NCI-H345 treated with DMSO at 0.1 percent for 48 hours (cell line): ENCODE measurements around the gene DDIT3.
"Not testable (repeated sequence)": the region's sequence is repeated elsewhere in the genome, so short reads cannot be mapped to it uniquely, and the experiment has no call there.

ENCODE experiments used
- DNase-seq: peaks from one replicate; lab custom pipeline; 2025; ENCODE audit not compliant: unreplicated experiment; lab: John Stamatoyannopoulos, UW

DDIT3 gene

GRCh38 chr12:57520053-57520818 lies at the start of gene DDIT3:
Gene DDIT3, minus strand, starts transcription at chr12:57520514. Its CDS starts 3,108 bp downstream, at chr12:57517406.
- DNase-seq: peak; percentile 97

- no peak for DNase-seq
Observed at GRCh38 chr12:57569858-57570257, 49.5 kb upstream of the DDIT3 start.

- DNase-seq: no peak
Observed at GRCh38 chr12:57568838-57569237, 48.5 kb upstream of the DDIT3 start.

GRCh38 chr12:57564178-57564740 lies 43.9 kb upstream of the DDIT3 start:
- no peak for DNase-seq

GRCh38 chr12:57563358-57563757 lies 43.0 kb upstream of the DDIT3 start:
- DNase-seq: no peak

GRCh38 chr12:57561117-57561516 lies 40.8 kb upstream of the DDIT3 start:
- not testable (repeated sequence) for DNase-seq

GRCh38 chr12:57560516-57560915 lies 40.2 kb upstream of the DDIT3 start:
- no peak for DNase-seq

GRCh38 chr12:57558864-57559263 lies 38.5 kb upstream of the DDIT3 start:
- DNase-seq: no peak

GRCh38 chr12:57554897-57555296 lies 34.6 kb upstream of the DDIT3 start:
- no peak for DNase-seq

GRCh38 chr12:57554453-57554852 lies 34.1 kb upstream of the DDIT3 start:
- DNase-seq: no peak

GRCh38 chr12:57553343-57554202 lies 33.3 kb upstream of the DDIT3 start:
- no peak for DNase-seq

GRCh38 chr12:57552835-57553313 lies 32.6 kb upstream of the DDIT3 start:
- no peak for DNase-seq

GRCh38 chr12:57552306-57552651 lies 32.0 kb upstream of the DDIT3 start:
- no peak for DNase-seq

- no peak for DNase-seq
Observed at GRCh38 chr12:57551637-57552305, 31.5 kb upstream of the DDIT3 start.

GRCh38 chr12:57550641-57551549 lies 30.6 kb upstream of the DDIT3 start:
- DNase-seq: no peak

GRCh38 chr12:57549909-57550640 lies 29.8 kb upstream of the DDIT3 start, which contains the start of gene KIF5A:
Gene KIF5A, plus strand, starts transcription at chr12:57550044. Its CDS starts 228 bp downstream, at chr12:57550272.
- DNase-seq: peak; percentile 27

GRCh38 chr12:57549203-57549908 lies 29.0 kb upstream of the DDIT3 start:
- no peak for DNase-seq

GRCh38 chr12:57548488-57548887 lies 28.2 kb upstream of the DDIT3 start:
- DNase-seq: no peak

- DNase-seq: no peak
Observed at GRCh38 chr12:57548013-57548315, 27.6 kb upstream of the DDIT3 start.
